ENCODE measurements around the gene B9D2. TPM values are rescaled to one million over a fixed set of nuclear protein-coding genes. Genes with fewer than 3 reads are reported as not detected.

Gene B9D2
- total and polyA plus RNA-seq, 2 of the 4 experiments (the other 2 are of a cell fraction): 6.1 to 9.7 TPM

DNA sequence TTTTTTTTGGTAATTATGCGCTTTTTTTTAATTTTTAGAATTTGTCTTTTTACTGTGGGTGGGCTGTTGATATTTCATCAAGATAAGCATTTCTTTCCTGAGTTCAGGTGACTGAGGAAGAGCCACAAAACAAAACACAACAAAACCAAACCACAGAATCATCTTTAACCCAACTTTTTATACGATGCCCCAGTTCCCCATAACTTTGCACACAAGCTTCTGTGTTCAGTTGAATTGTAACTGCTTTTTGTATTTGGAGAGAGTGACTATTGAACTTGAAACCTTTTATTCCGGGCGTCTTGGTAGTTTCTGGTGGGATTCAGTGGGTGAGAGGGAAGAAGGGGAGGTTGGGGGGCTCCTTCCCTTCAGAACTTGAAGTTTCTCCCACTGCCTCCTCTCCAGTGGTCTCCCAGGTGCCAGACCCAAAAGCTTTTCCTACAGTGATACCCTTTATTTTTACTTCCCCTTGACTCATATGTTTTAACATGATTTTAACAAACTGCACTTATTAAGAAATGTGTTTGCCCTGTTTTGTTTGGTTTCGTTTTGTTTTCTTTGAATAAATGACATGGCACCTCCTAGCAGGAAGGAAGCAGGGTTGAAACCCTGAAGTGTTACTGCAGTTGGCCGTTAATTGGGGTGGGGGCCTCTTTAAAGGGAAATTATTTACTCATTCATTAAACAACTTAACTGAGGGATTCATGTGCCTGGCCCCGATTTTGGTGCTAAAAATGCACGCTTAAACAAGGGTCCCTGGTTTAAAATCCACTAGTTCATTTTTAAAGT is 56.7 kb downstream of the B9D2 start (continued):
- no peak for TF ChIP-seq NFE2L2 (IDR thresholded peaks at IDR 0.05; ENCODE audit: low read depth, low read length)

DNA sequence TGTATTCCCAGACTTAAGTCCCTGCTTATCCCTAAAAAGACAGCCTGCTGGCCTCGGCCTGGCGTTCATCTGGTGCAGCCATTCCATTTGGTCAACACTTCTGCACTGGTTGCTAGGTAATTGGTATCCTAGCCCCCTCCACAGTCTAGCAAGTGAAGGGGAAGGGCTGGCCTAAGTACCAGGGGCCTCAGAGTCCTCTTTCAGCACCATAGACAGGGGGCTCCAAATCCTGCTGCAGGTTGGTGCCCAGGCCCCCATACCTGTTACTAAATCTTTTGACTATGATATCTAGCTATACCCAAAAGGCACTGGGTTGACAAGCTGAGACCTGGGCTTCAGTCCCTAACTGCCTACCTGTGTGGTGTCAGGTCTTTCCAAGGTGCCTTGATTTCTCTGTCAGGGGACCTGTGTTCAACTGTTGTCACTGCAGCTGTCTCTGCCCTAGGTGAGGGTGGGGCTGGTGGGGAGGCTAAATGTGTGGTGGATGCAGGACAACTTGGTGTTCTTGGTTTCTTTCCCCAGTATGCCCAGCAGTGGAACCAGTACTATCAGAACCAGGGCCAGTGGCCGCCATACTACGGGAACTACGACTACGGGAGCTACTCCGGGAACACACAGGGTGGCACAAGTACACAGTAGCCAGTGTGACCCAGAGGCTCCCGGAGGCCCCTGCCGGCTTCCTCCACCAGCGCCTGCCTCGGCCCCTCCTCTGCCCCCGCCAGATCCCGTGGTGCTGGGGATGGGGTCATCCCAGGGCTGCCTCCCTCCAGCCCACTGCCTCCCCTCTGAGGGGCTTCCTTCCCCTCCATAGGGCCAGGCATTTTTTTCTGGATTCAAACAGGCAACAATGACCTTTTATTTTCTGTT is 57.8 kb downstream of the B9D2 start:
- Histone ChIP-seq H2BK20ac (ENCODE audit: low read depth, low read length) (no peak overlapping the region), H2BK5ac (ENCODE audit: low read depth, low read length, poor library complexity, severe bottlenecking) (no peak overlapping the region), H2BK15ac (ENCODE audit: low read depth, low read length) (no peak overlapping the region), H4K8ac (ENCODE audit: low read depth in 2 of 2, low read length in 2 of 2) (no peak overlapping the region), H3K23ac (ENCODE audit: low read depth, low read length) (no peak overlapping the region), H3K27ac (ENCODE audit: insufficient read depth, low read length) (no peak overlapping the region), H3K9me1 (ENCODE audit: insufficient read depth, low read length) (no peaks in the 10 kb centered on the region), H2AK9ac (replicated peaks; ENCODE audit: low read depth, low read length, poor library complexity) (no peak overlapping the region), H2BK120ac (ENCODE audit: low read depth, low read length) (no peak overlapping the region), H3K4me3 (ENCODE audit: insufficient read depth, low read depth, low read length) (no peak overlapping the region), H3K4me2 (ENCODE audit: low read depth, low read length) (no peak overlapping the region), H3K27me3 (ENCODE audit: control insufficient read depth, insufficient read depth, low read length) (no peaks in the 10 kb centered on the region), H4K20me1 (ENCODE audit: insufficient read depth, low read length) (peaks cover 17% of the 10 kb centered on the region; the same call in 1 of the 2 replicates), H3K9me3 (ENCODE audit: control insufficient read depth, insufficient read depth, low read length) (no peaks in the 10 kb centered on the region), H2AFZ (replicated peaks; ENCODE audit: low read length, poor library complexity) (no peak overlapping the region), H3K18ac (ENCODE audit: low read depth, low read length) (no peak overlapping the region), H3K14ac (replicated peaks; ENCODE audit: low read depth, low read length) (no peak overlapping the region), H3K56ac (ENCODE audit: extremely low read depth, insufficient read depth, low read length) (no peak overlapping the region), H3K4ac (ENCODE audit: low read depth, low read length) (no peak overlapping the region), H2AK5ac (ENCODE audit: low read depth, low read length) (no peak overlapping the region), H3K9ac (ENCODE audit: low read depth, low read length) (no peak overlapping the region), H4K5ac (ENCODE audit: low read depth, low read length) (no peak overlapping the region), H3K79me1 (ENCODE audit: low read depth in 1 of 2, low read length in 2 of 2) (peaks cover 14 to 38% of the 10 kb centered on the region in 2 experiments), H3K4me1 (ENCODE audit: control insufficient read depth, insufficient read depth, low read length) (peaks cover 7% of the 10 kb centered on the region), H4K91ac (ENCODE audit: insufficient read depth, low read depth, low read length) (no peak overlapping the region), H3K36me3 (ENCODE audit: control insufficient read depth, insufficient read depth, low read length) (peaks cover 52% of the 10 kb centered on the region)
- WGBS, 2 experiments (ENCODE audit: extremely low coverage in 2 of 2, insufficient read length in 1 of 2): 86% methylated on average over 5 of the region's 13 CpGs; no CpG with 5 or more reads in 1 of the 2 experiments
- no peak for TF ChIP-seq POLR2A (IDR thresholded peaks at IDR 0.05; ENCODE audit: low read depth, low read length)
- TF ChIP-seq BHLHE40 (IDR thresholded peaks at IDR 0.05; ENCODE audit: low read depth, low read length): no peak
- TF ChIP-seq, protein P1, sequence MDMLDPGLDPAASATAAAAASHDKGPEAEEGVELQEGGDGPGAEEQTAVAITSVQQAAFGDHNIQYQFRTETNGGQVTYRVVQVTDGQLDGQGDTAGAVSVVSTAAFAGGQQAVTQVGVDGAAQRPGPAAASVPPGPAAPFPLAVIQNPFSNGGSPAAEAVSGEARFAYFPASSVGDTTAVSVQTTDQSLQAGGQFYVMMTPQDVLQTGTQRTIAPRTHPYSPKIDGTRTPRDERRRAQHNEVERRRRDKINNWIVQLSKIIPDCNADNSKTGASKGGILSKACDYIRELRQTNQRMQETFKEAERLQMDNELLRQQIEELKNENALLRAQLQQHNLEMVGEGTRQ (IDR thresholded peaks at IDR 0.05; ENCODE audit: low read depth, low read length): no peak
- TF ChIP-seq FOS (IDR thresholded peaks at IDR 0.05; ENCODE audit: low read depth, low read length): no peak
- TF ChIP-seq RFX5 (IDR thresholded peaks at IDR 0.05; ENCODE audit: low read depth, low read length): no peak
- no peak for TF ChIP-seq MAZ (IDR thresholded peaks at IDR 0.05; ENCODE audit: borderline replicate concordance, low read depth, low read length)
- TF ChIP-seq RCOR1 (IDR thresholded peaks at IDR 0.05; ENCODE audit: insufficient replicate concordance, low read length): no peak
- TF ChIP-seq, protein P2, sequence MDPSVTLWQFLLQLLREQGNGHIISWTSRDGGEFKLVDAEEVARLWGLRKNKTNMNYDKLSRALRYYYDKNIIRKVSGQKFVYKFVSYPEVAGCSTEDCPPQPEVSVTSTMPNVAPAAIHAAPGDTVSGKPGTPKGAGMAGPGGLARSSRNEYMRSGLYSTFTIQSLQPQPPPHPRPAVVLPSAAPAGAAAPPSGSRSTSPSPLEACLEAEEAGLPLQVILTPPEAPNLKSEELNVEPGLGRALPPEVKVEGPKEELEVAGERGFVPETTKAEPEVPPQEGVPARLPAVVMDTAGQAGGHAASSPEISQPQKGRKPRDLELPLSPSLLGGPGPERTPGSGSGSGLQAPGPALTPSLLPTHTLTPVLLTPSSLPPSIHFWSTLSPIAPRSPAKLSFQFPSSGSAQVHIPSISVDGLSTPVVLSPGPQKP (IDR thresholded peaks at IDR 0.05; ENCODE audit: borderline replicate concordance, low read depth, low read length): no peak
- dilution Hi-C loops (cut with HindIII; ENCODE audit: low sequenced_read_pairs, unreplicated experiment) (no loop called here), in situ Hi-C loops (cut with MboI; ENCODE audit: low sequenced_read_pairs) (no loop called here), intact Hi-C loops (cut with micrococcal nuclease) (no loop called here)
- ATAC-seq (ENCODE audit: low read depth) (no peak), DNase-seq (no peak)
- CTCF ChIA-PET: no interaction called here
- POLR2A ChIA-PET (ENCODE audit: unreplicated experiment): no interaction called here
- BruUV-seq (replicated peaks): no TSS peak

All from IMR-90 (cell line).